Esophagus squamous epithelium (tissue), 4 donors: ENCODE results near the gene FUT7.

Experiments
- POLR2A ChIP-seq, 4 donors: fragments of 450-650 bp; IDR thresholded peaks; one replicate each; pipeline ENCODE4 v1.6.1; 2017; ENCODE audit warnings: antibody characterized with exemption in 4 of 4, mild to moderate bottlenecking in 4 of 4, moderate library complexity in 3 of 4
- TF ChIP-seq, protein P1 (sequence below), 6 experiments: fragments of 450-650 bp in 4 of 6; fragments of 200-600 bp in 2 of 6; sonication (generic) in 2 of 6; IDR thresholded peaks; one replicate each; pipeline ENCODE4 v1.5.1; 2016 to 2019; ENCODE audit warnings: antibody characterized with exemption in 6 of 6, mild to moderate bottlenecking in 4 of 6, moderate library complexity in 4 of 6

GRCh38 chr9:136994888-136995230, 37.0 kb downstream of the FUT7 start:
- no peak for TF ChIP-seq POLR2A (IDR thresholded peaks at IDR 0.05)
- TF ChIP-seq, protein P1, sequence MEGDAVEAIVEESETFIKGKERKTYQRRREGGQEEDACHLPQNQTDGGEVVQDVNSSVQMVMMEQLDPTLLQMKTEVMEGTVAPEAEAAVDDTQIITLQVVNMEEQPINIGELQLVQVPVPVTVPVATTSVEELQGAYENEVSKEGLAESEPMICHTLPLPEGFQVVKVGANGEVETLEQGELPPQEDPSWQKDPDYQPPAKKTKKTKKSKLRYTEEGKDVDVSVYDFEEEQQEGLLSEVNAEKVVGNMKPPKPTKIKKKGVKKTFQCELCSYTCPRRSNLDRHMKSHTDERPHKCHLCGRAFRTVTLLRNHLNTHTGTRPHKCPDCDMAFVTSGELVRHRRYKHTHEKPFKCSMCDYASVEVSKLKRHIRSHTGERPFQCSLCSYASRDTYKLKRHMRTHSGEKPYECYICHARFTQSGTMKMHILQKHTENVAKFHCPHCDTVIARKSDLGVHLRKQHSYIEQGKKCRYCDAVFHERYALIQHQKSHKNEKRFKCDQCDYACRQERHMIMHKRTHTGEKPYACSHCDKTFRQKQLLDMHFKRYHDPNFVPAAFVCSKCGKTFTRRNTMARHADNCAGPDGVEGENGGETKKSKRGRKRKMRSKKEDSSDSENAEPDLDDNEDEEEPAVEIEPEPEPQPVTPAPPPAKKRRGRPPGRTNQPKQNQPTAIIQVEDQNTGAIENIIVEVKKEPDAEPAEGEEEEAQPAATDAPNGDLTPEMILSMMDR (IDR thresholded peaks at IDR 0.05) = no peak
